ENCODE results near the gene SAP30.

The SAP30 gene

DNA sequence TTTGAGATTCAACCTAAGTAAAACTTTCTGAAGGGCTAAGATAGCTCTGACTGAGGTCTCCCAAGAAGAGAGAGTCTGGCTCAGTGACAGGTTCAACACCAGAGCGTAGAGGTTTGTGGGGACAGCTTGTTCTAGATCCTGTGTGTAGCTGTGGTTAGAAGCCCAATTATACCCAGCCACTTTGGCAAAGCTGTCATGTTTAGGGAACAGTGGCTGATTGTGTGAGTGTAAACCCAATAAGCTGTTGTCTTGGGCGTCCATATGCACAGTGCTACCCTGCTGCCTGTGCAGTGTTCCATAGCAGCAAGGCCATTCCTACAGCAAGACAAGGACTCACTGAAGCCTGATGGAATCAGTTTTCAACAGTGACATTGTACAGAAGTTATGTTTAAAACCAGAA is 39.3 kb downstream of the SAP30 start:
- Histone ChIP-seq H4K20me1 (ENCODE audit: insufficient read depth, low read length) (no peaks in the 10 kb centered on the region), H3K9me3 (ENCODE audit: low read length) (no peaks in the 10 kb centered on the region), H3K27ac (ENCODE audit: low read depth, low read length, poor library complexity, severe bottlenecking) (no peak overlapping the region), H3K4me3 (ENCODE audit: low read depth, low read length, poor library complexity, severe bottlenecking) (no peak overlapping the region), H2AFZ (ENCODE audit: low read length) (no peak overlapping the region), H3K4me2 (ENCODE audit: low read length) (no peak overlapping the region), H3K9ac (ENCODE audit: low read length) (no peak overlapping the region), H3K9me2 (ENCODE audit: low read depth, low read length) (no peaks in the 10 kb centered on the region), H3K27me3 (ENCODE audit: insufficient read depth, low read length) (no peaks in the 10 kb centered on the region), H3F3A (ENCODE audit: insufficient read depth, low read length) (no peaks in the 10 kb centered on the region), H3K4me1 (ENCODE audit: insufficient read depth, low read length, severe bottlenecking) (no peaks in the 10 kb centered on the region), H3K79me2 (ENCODE audit: insufficient read depth, low read length) (no peaks in the 10 kb centered on the region), H3K36me3 (ENCODE audit: insufficient read depth, low read length) (no peaks in the 10 kb centered on the region)
- TF ChIP-seq CTCF (IDR thresholded peaks at IDR 0.05; ENCODE audit: low read length): no peak

DNA sequence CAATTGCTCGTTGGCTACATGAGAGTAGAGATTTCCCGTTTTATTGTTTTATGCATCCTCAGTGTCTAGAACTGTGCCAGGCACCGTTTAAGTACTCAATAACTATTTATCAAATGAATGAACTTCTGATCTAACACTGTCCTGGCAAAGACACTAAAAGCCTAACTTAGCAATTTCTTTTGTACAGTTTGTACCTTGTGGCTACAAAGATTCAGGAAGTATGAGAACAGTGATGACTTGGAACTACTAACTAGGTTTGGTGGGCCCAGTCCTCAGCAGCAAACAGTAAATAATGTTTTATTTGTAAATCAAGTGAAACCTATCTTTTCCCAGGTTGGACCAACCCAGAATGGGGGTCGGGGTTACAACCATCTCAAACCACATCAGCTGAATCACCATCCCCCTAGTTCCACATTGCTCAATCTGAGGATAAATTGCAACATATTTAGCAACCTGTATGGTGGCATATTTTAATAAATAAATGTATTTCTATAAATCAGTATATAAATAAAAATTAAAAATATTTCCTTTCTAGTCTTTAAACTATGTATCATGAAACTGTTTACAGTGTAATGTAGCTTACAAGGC is 40.4 kb downstream of the SAP30 start:
- no peak overlapping the region for H3K4me3 ChIP-seq (ENCODE audit: low read depth, low read length, poor library complexity, severe bottlenecking)
- no peaks in the 10 kb centered on the region for H3K27me3 ChIP-seq (ENCODE audit: insufficient read depth, low read length)
- H3K9me2 ChIP-seq (ENCODE audit: low read depth, low read length): no peaks in the 10 kb centered on the region
- H3K36me3 ChIP-seq (ENCODE audit: insufficient read depth, low read length): no peaks in the 10 kb centered on the region
- H3K9me3 ChIP-seq (ENCODE audit: low read length): no peaks in the 10 kb centered on the region
- H4K20me1 ChIP-seq (ENCODE audit: insufficient read depth, low read length): no peaks in the 10 kb centered on the region
- no peak overlapping the region for H3K27ac ChIP-seq (ENCODE audit: low read depth, low read length, poor library complexity, severe bottlenecking)
- no peaks in the 10 kb centered on the region for H3F3A ChIP-seq (ENCODE audit: insufficient read depth, low read length)
- no peak overlapping the region for H3K4me2 ChIP-seq (ENCODE audit: low read length)
- H3K4me1 ChIP-seq (ENCODE audit: insufficient read depth, low read length, severe bottlenecking): no peaks in the 10 kb centered on the region
- no peaks in the 10 kb centered on the region for H3K79me2 ChIP-seq (ENCODE audit: insufficient read depth, low read length)
- TF ChIP-seq EZH2 (IDR thresholded peaks at IDR 0.05; ENCODE audit: borderline replicate concordance, low read length): no peak
- TF ChIP-seq CTCF (IDR thresholded peaks at IDR 0.05; ENCODE audit: low read length): no peak
- no peak overlapping the region for H3K9ac ChIP-seq (ENCODE audit: low read length)
- H2AFZ ChIP-seq (ENCODE audit: low read length): no peak overlapping the region

DNA sequence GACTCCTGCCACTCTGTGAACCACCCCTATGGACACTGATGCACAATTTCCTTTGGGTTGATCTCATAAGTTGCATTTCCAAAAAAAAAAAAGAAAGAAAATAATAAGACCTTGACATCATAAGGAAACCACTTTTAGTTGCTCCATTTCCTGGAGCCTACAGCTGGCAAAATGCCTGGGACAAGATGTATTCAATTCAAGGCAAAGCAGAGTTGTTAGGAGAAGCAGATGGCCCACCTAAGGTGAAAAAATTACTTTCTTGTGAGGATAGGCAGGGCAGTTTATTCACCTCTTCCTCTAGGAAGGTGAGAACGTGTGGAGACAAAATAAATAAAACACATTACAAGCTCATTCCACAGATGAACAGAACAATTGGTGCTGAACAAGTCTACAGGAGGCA is 42.3 kb downstream of the SAP30 start:
- no peaks in the 10 kb centered on the region for H3F3A ChIP-seq (ENCODE audit: insufficient read depth, low read length)
- H4K20me1 ChIP-seq (ENCODE audit: insufficient read depth, low read length): no peaks in the 10 kb centered on the region
- H3K4me3 ChIP-seq (ENCODE audit: low read depth, low read length, poor library complexity, severe bottlenecking): no peak overlapping the region
- H3K4me1 ChIP-seq (ENCODE audit: insufficient read depth, low read length, severe bottlenecking): no peaks in the 10 kb centered on the region
- H3K4me2 ChIP-seq (ENCODE audit: low read length): no peak overlapping the region
- H3K9me3 ChIP-seq (ENCODE audit: low read length): no peaks in the 10 kb centered on the region
- H3K9ac ChIP-seq (ENCODE audit: low read length): no peak overlapping the region
- H2AFZ ChIP-seq (ENCODE audit: low read length): no peak overlapping the region
- H3K9me2 ChIP-seq (ENCODE audit: low read depth, low read length): no peaks in the 10 kb centered on the region
- no peak for TF ChIP-seq CTCF (IDR thresholded peaks at IDR 0.05; ENCODE audit: low read length)
- TF ChIP-seq EZH2 (IDR thresholded peaks at IDR 0.05; ENCODE audit: borderline replicate concordance, low read length): no peak
- no peaks in the 10 kb centered on the region for H3K79me2 ChIP-seq (ENCODE audit: insufficient read depth, low read length)
- H3K27ac ChIP-seq (ENCODE audit: low read depth, low read length, poor library complexity, severe bottlenecking): no peak overlapping the region
- H3K36me3 ChIP-seq (ENCODE audit: insufficient read depth, low read length): no peaks in the 10 kb centered on the region
- no peaks in the 10 kb centered on the region for H3K27me3 ChIP-seq (ENCODE audit: insufficient read depth, low read length)

All from OCI-LY1 (cell line).